ENCODE measurements around the gene TAS1R2. TPM values are rescaled to one million over a fixed set of nuclear protein-coding genes. Genes with fewer than 3 reads are reported as not detected.

The TAS1R2 gene
- total RNA-seq, 1 donor: not detected

DNA sequence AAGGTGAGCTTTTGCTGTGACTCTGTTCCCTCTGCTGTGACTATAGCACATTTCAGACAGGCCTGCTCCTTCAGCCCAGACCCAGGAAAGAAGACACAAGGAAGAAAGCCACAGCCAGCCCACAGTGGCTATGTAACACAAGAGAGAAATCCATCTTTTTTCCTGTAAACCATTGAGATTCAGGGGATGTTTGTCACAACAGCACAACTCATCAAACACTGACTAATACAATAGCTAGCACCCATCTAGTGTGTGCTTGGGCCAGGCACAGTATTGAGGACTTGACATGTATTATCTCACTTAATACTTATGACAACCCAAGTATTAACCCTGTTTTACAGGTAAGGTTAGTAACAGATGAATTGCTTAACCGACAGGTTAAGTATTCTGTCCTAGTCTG, 29.8 kb downstream of the TAS1R2 start:
- no peak overlapping the region for H3K4me3 ChIP-seq (ENCODE audit: low read length)
- no peaks in the 10 kb centered on the region for H3K27me3 ChIP-seq (ENCODE audit: insufficient read depth, low read length)
- H3K9me3 ChIP-seq (ENCODE audit: low read depth, low read length): no peaks in the 10 kb centered on the region
- no peaks in the 10 kb centered on the region for H3K4me1 ChIP-seq (ENCODE audit: insufficient read depth, low read length)

DNA sequence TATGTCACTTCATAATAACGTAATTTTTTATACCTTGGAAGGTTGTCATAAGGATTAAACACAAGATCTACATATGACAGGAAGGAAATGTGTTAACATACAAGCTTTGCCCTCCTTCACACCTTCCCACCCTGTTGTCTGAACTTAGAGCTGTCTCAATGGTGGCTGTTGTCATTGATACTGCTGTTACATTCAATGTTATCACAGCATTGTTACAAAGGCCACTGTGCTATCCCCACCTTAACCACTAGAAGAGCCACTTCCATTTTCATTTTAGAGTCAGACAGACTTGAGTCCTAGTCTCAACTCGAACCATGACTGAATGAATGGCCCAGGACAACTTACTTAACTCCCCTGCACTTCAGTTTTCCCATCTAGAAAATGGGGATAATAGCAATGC, 31.2 kb downstream of the TAS1R2 start:
- Histone ChIP-seq H3K4me3 (ENCODE audit: low read length) (no peak overlapping the region), H3K27me3 (ENCODE audit: insufficient read depth, low read length) (no peaks in the 10 kb centered on the region), H3K9me3 (ENCODE audit: low read depth, low read length) (no peaks in the 10 kb centered on the region), H3K4me1 (ENCODE audit: insufficient read depth, low read length) (no peaks in the 10 kb centered on the region)

DNA sequence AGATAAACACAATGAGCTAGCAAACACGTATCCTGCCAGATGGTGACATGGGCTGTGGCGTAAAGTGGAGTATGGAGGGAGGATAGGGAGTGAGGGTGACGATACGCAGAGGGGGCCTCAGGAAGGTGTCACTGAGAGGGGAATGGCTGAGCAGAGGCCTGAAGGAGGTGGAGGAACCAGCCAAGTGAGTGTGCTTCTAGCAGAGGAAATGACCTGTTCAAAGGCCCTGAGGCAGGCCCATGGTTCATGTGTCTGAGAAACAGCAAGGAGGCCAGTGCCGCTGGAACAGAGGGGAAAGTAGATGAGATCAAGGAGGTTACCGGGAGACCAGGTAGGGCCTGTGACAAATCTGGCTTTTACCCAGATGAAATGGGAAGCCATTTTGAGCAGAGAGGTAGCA, 36.0 kb downstream of the TAS1R2 start:
- Histone ChIP-seq H3K4me1 (ENCODE audit: insufficient read depth, low read length) (no peaks in the 10 kb centered on the region), H3K9me3 (ENCODE audit: low read depth, low read length) (no peaks in the 10 kb centered on the region), H3K27me3 (ENCODE audit: insufficient read depth, low read length) (peaks cover 3% of the 10 kb centered on the region), H3K4me3 (ENCODE audit: low read length) (no peak overlapping the region)

DNA sequence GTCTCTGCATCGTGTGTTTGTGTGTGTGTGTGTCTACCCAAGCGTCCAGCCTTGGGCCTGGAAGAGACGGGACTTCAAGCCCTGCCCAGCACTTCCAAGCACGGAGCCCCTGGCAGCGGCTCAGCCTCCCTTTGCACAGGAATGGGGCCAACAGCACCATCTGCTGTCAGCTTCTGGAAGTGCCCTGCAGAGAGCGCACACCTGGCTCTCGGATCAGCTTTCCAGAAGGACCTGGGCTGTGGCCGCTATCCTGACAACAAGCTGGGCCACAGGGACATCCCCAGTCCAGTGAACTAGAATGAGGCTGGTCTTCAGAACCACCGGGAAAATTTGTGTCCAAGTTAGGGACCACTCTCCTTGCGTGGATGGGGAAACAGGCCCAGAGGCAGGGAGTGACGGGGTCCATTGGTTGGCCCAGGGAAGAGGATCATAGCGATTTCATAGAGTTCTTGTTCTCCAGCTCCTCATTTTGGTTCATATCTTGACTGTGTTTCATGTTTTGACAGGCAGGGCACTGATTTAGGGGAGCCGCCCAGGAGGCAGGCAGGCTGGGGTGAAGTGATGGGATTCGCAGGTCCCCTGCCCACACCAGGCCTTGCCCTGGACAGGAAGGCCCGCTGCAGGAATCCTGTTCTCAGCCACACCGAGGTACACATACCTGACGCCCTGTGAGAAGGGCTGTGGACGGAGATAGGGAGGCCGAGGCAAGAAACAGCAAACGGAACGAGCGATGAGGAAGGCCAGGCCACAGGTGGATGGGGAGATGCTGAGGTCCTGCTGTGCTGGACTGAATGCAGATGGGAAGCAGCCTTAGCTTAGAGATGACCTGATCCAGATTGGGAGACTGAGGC, 38.4 kb downstream of the TAS1R2 start:
- H3K4me1 ChIP-seq (ENCODE audit: insufficient read depth, low read length): no peaks in the 10 kb centered on the region
- no peaks in the 10 kb centered on the region for H3K9me3 ChIP-seq (ENCODE audit: low read depth, low read length)
- no peak overlapping the region for H3K4me3 ChIP-seq (ENCODE audit: low read length)
- H3K27me3 ChIP-seq (ENCODE audit: insufficient read depth, low read length): peaks cover 3% of the 10 kb centered on the region

DNA sequence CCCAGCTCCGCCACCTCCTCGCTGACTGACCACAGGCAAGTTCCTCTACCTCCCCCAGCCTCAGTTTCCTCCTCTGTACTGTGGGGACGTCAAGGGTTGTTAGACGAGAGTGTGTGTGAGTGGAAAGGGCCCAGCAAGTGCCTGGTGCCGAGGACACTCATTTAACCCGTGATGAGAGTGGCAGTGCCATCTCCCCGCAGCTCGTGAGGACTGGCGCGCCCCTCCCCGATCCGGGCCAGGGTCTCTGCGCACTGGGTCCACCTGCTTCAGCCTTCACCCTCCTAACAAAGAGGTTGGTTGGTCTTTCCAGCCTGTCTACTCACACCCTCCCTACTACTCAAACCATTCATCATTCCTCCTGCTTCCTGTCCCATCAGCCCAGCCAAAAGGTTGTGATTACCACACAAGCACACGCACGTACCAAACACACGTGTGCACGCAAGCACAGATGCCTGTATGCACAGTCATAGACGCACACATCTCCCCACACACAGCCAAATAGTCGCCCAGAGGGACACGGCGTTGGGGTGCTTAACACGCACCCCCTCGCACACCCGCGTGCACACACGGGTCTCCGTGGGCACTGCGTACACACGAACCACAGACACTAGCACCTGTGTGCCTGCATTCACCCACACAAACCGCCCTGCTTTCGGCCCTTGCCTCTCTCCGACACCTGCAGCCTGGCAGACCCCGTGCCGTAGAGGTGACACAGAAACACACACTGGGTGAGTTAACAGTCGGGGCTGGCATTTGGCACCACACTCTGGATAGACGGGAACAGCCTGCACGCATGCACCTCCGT, 39.3 kb downstream of the TAS1R2 start:
- no peak overlapping the region for H3K4me3 ChIP-seq (ENCODE audit: low read length)
- H3K4me1 ChIP-seq (ENCODE audit: insufficient read depth, low read length): no peaks in the 10 kb centered on the region
- no peaks in the 10 kb centered on the region for H3K9me3 ChIP-seq (ENCODE audit: low read depth, low read length)
- H3K27me3 ChIP-seq (ENCODE audit: insufficient read depth, low read length): peaks cover 3% of the 10 kb centered on the region

DNA sequence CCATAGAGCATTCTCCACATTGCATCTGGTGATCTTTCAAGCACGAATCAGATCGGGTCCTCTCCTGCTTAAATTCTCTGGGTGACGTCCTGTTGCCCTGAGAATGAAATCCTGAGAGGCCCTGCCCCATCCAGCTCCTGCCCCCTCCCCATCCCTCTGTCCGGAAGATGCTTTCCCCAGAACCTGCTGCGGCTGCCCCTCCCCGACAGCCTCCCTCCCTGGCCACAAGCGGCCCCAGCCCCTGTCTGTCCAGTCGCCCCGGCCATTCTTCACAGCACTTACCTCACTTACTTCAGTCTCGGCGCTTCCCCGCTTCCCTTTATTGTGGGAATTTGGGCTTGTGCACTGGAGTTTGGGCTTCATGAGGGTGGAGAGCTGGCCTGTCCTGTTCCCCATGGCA, 40.3 kb downstream of the TAS1R2 start:
- H3K9me3 ChIP-seq (ENCODE audit: low read depth, low read length): no peaks in the 10 kb centered on the region
- no peaks in the 10 kb centered on the region for H3K4me1 ChIP-seq (ENCODE audit: insufficient read depth, low read length)
- peaks cover 3% of the 10 kb centered on the region for H3K27me3 ChIP-seq (ENCODE audit: insufficient read depth, low read length)
- H3K4me3 ChIP-seq (ENCODE audit: low read length): no peak overlapping the region

DNA sequence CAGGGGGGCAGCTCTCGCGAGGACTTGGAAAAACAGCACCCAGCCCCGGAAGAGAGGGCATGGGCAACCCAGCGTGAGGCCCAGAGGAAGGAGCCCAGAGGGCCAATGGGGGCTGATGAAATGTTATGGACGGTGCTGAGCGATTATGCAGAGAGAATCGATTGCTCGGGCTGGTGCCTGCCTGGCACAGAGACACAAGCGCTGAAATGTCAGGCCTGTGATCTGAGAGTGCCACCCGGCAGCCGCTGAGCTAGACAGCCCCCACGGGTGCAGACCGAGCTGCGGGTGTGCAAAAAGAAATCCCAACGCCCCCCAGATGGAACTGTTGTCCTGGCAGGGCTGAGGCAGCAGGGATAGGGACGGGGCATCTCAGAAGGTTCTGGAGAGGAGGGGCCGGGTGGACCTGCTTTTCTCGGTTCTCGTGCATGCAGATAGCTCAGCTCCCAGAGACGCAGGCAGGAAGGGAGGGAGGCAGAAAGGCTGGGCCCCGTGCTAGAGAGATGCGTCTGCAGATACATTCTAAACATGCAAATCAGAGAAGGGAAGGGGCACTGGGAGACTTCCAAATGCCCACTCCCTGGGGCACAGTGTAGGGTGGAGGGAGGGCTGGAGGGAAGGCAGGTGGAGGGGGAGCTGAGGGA, 41.5 kb downstream of the TAS1R2 start:
- Histone ChIP-seq H3K27me3 (ENCODE audit: insufficient read depth, low read length) (peaks cover 3% of the 10 kb centered on the region), H3K9me3 (ENCODE audit: low read depth, low read length) (no peaks in the 10 kb centered on the region), H3K4me1 (ENCODE audit: insufficient read depth, low read length) (no peaks in the 10 kb centered on the region)

DNA sequence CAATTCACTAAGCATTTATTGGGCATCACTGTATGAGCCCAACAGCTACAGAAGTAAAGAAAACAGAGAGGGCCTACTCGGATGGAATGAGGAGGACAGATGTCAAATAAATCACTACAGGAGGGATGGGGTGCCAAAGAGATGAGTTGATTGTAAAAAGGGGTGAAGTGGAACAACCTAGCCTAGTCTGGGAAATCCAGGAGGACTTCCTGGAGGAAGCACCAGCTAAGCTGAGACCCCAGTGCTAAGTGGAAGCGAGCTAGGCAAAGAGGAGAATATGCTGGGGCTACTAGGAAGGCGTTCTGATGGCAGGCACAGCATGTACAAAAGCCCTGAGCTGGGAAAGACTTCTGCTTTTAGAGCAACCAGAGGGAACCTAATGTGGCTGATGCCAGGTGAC, 42.1 kb downstream of the TAS1R2 start:
- H3K27me3 ChIP-seq (ENCODE audit: insufficient read depth, low read length): peaks cover 3% of the 10 kb centered on the region
- H3K9me3 ChIP-seq (ENCODE audit: low read depth, low read length): no peaks in the 10 kb centered on the region
- H3K4me3 ChIP-seq (ENCODE audit: low read length): no peak overlapping the region
- H3K4me1 ChIP-seq (ENCODE audit: insufficient read depth, low read length): no peaks in the 10 kb centered on the region

More for the DNA sequence above, 41.5 kb downstream of the TAS1R2 start:
- no peak overlapping the region for H3K4me3 ChIP-seq (ENCODE audit: low read length)

DNA sequence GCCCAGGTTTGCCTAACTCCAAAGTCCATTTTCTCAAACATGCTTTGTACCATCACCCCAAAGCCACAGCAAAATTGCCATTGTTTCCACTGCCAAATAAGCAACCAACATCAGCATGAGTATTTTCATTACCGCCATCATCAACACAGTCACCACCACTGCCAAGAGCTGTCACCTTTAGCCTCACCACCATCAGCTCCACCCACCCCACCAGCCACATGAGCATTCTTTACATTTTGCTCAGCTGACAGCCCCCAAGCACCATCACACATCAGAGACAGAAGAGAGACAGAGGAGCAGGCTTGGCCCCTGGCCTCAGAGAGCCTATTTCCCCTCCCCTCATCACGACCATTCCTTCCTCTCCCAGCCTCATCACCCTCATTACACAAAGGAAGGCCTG, 42.7 kb downstream of the TAS1R2 start:
- Histone ChIP-seq H3K27me3 (ENCODE audit: insufficient read depth, low read length) (peaks cover 3% of the 10 kb centered on the region), H3K9me3 (ENCODE audit: low read depth, low read length) (no peaks in the 10 kb centered on the region), H3K4me3 (ENCODE audit: low read length) (no peak overlapping the region), H3K4me1 (ENCODE audit: insufficient read depth, low read length) (no peaks in the 10 kb centered on the region)

DNA sequence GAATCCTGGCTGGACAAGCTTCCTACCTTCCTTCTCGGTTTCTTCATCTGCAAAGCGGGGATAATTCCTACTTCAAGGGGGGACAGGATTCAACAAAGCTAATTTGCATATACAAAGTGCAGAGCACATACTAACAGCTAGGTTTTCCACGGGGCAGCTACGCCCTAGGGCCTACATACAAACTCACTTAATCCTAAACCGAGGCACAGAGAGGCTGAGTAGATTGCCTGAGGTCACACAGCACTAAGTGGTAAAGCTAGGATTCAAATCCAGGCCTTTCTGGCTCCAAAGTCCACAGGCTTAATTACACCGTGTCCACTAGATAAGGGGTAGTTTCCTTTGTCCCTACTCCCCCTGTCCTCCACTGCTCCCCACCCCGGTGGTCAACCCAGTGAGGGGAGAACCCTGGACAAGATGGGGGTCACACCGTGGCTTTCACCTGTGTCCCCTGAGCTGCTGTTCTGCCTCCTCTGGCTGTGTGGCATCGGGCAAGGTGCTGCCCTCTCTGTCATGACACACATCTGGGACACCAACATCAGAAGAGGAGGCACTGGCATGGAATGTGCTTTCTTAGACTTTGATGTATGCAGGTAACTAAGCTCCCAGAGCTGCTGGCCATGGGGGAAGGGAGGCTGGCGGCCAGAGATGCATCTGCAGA, 44.5 kb downstream of the TAS1R2 start:
- Histone ChIP-seq H3K4me1 (ENCODE audit: insufficient read depth, low read length) (no peaks in the 10 kb centered on the region), H3K4me3 (ENCODE audit: low read length) (no peak overlapping the region), H3K27me3 (ENCODE audit: insufficient read depth, low read length) (peaks cover 2% of the 10 kb centered on the region), H3K9me3 (ENCODE audit: low read depth, low read length) (no peaks in the 10 kb centered on the region)

DNA sequence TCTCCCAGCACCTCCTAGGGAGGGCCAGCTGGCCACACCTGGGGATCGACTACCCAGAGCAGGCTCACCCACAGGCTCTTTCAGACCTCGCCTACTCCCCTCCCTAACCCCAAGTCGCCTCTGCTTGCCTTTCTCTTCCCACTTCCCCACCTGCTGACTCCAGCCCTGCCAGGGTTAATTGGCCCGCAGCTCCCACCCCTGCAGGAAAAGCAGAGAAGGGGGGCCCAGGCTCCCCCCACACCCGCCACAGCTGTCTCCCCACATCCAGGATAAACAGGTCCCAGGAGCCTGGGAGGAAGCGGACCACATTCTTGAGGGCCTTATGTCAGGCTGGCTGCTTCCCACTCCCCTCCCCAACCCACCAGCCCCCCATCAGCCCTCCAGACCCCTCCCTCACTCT, 45.0 kb downstream of the TAS1R2 start:
- Histone ChIP-seq H3K4me3 (ENCODE audit: low read length) (no peak overlapping the region), H3K9me3 (ENCODE audit: low read depth, low read length) (no peaks in the 10 kb centered on the region), H3K4me1 (ENCODE audit: insufficient read depth, low read length) (no peaks in the 10 kb centered on the region), H3K27me3 (ENCODE audit: insufficient read depth, low read length) (no peaks in the 10 kb centered on the region)

DNA sequence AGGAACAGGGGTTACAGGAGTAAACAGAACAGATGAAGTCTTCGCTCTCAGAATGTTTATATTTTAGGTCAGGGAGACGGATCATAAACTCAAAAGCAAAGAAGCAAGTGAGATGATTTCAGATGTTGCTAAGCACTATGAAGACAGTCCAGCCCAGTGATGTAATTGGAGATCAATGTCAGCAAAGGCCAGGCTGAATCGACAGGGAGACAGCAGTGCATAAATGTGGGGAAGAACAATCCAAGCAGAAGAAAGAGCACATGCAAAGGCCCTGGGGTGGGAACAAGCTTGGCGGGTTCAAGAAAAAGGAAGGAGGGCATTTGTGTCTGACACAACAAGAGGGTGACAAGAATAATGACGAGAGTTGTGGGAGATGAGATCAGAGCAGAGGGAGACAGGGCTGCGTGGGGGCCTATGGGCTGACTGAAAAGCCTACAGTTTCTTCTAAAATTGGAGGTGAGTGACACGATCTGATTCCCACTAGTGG, 47.0 kb downstream of the TAS1R2 start:
- Histone ChIP-seq H3K4me1 (ENCODE audit: insufficient read depth, low read length) (no peaks in the 10 kb centered on the region), H3K9me3 (ENCODE audit: low read depth, low read length) (no peaks in the 10 kb centered on the region), H3K27me3 (ENCODE audit: insufficient read depth, low read length) (no peaks in the 10 kb centered on the region), H3K4me3 (ENCODE audit: low read length) (no peak overlapping the region)

DNA sequence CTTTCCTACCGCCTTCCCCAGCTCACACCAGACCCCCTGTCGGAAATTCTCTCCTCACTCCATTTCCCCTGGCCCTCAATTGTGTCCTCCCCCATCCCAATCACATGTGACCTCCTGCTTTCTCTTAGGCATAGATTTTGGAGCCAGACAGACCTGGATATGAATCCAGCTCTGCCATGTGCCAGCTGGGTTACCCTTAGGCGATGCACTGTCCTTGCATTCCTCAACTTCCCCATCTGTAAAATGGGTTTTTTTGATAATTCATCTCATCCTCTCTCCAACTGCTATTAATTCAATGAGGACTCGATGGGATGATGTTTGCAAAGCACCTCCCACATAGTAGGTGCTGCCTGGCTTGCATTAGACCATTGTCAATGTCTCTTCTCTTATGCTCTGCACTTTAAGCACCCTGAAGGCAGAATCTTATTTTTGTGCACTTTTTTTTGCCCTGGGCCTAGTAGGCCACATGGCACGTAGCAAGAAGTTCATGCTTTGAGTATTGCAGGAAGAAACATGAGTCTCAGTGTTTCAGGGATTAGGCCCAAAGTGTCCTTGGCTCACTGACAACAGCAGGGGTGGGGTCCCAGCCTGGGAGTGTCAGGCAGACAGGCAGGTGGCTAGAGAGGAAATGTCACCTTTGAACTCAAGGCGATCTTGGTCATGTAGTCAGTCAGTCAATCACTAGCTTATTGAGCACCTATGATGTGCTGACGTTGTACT, 47.6 kb downstream of the TAS1R2 start:
- Histone ChIP-seq H3K9me3 (ENCODE audit: low read depth, low read length) (no peaks in the 10 kb centered on the region), H3K27me3 (ENCODE audit: insufficient read depth, low read length) (no peaks in the 10 kb centered on the region), H3K4me3 (ENCODE audit: low read length) (no peak overlapping the region), H3K4me1 (ENCODE audit: insufficient read depth, low read length) (no peaks in the 10 kb centered on the region)

Measured in mononuclear cell (primary cell).